Measurements from ENCODE around the gene FN1.
"Not testable (repeated sequence)": the region's sequence is repeated elsewhere in the genome, so short reads cannot be mapped to it uniquely, and the experiment has no call there.

FN1 gene

GRCh38 chr2:215311625-215312396 is 124.1 kb downstream of the FN1 start, which contains the start of gene ATIC:
ATIC (plus strand) TSS chr2:215312059; CDS start chr2:215312143, 84 bp downstream.
- Histone ChIP-seq H3K9me3 (no peaks in the 10 kb centered on the region), H3K36me3 (no peaks in the 10 kb centered on the region), H3K27ac (peak within 1 kb of the TSS; percentile 75 to 84), H3K4me1 (peaks cover 0 to 17% (median 5%) of the 10 kb centered on the region in 4 donors), H3K4me3 (peak within 1 kb of the TSS; percentile 69 to 70), H3K27me3 (no peaks in the 10 kb centered on the region)
- peak in 1 of 2 experiments; percentile 26 for TF ChIP-seq CTCF (IDR thresholded peaks at IDR 0.05)
- DNase-seq = peak; percentile 97
- intact Hi-C loops (cut with DNase I; ENCODE audit: low total_unique reads) = no loop called here

- Histone ChIP-seq H3K4me1 (peaks cover 0 to 17% (median 5%) of the 10 kb centered on the region in 4 donors), H3K27ac (peak overlapping the region; percentile 75 to 84), H3K4me3 (peak overlapping the region; percentile 69 to 70)
- H3K27me3 ChIP-seq; DNase-seq; H3K36me3 ChIP-seq; intact Hi-C loops (cut with DNase I; ENCODE audit: low total_unique reads); H3K9me3 ChIP-seq: not testable (repeated sequence)
These were observed 124.6 kb downstream of the FN1 start for GRCh38 chr2:215311259-215311624.

All from tibial artery (tissue), 4 donors.